ENCODE measurements around the gene SPANXC.
"Not testable (repeated sequence)": the region's sequence is repeated elsewhere in the genome, so short reads cannot be mapped to it uniquely, and the experiment has no call there.

SPANXC gene, protein sequence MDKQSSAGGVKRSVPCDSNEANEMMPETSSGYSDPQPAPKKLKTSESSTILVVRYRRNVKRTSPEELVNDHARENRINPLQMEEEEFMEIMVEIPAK

GRCh38 chrX:141242417-141242816 is at the start of gene SPANXC:
Gene SPANXC, minus strand, starts transcription at chrX:141242517. Its CDS starts 60 bp downstream, at chrX:141242457.
- DNase-seq, result not testable (repeated sequence)

DNA sequence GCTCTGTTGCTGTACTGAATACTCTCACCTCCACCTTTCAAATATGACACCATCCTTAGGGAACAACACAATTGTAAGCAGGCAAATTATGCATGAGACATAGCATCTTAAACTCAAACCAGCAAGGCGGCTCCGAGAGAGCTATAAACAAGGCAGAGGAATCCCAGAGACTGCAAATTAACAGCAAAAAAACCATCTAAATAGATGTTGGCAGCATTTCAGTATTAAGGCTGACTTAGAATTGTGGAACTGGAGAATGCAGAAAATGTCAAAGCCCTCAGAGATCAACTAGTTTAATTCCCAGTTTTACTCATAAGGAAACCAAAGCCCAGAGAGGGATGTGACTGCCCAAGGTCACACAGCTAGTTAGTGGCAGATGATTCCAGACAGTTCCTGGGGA is 37.2 kb upstream of the SPANXC start:
- no peak for DNase-seq

GRCh38 chrX:141278306-141278705 is 36.0 kb upstream of the SPANXC start:
- DNase-seq, result no peak

GRCh38 chrX:141258080-141258479 is 15.8 kb upstream of the SPANXC start:
- DNase-seq, result no peak

DNA sequence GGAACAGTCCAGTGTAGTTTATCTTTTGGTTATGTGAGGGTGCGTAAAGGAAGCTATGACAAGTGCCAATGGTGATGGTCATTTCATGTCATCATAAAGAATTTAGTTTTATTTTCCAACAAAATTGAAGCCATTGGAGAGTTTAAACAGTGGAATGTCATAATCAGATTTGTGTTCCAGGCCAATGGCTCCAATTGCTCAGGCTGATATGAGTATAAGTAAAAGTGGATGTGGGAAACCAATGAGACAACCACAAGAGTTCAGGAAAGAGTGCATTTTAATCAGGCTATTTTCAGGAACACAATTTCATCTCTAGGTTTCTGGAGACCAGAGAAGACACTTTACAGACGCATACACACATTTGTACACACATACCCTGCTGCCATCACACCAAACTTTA is 20.7 kb downstream of the SPANXC start:
- no peak for DNase-seq

GRCh38 chrX:141220342-141221008 is 21.8 kb downstream of the SPANXC start:
- DNase-seq, result no peak

DNA sequence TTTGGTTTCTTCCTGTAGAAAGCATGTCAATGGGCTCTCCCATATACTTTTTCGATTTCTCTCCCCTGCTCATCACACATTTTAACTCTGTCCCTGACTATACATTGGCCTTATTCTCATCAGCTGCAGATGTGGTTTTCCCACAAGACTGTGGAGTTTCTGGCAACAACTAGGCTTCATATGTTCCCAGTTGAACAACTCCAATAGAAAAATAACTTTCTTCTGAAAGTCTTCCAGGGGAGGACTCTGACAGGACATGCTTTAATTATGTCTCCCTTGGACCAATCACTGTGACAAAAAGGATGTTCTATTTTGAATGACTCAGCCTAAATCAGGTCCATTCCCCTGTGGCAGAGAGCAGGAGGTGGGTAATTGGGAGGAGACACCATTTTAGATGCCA is 28.1 kb downstream of the SPANXC start:
- no peak for DNase-seq

DNA sequence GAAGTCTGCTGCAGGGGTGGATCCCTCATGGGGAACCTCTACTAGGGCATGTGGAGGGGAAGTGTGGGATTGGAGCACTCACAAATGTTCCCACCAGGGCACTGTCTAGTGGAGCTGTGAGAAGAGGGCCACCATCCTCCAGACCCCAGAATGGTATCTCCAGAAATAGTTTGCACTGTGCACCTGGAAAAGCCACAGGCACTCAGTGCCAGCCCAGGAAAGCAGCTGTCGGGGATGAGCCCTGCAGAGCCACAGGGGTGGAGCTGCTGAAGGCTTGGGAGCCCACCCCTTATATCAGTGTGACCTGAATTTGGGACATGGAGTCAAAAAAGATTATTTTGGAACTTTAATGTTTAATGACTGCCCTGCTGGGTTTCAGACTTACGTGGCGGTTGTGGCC is 40.4 kb downstream of the SPANXC start:
- no peak for DNase-seq
